Mammary epithelial cell (primary cell): ENCODE measurements around the gene NXPH3.

Source experiments
- EZH2 ChIP-seq: IDR thresholded peaks from 2 replicates; pipeline ENCODE4 v1.6.1; 2012; ENCODE audit warnings: low read length, inconsistent platforms, borderline replicate concordance
- TF ChIP-seq, protein P1 (sequence below), 2 donors: IDR thresholded peaks in 1 of 2; conservative IDR thresholded peaks in 1 of 2; 2 replicates each; pipeline ENCODE4 v1.5.1; 2011 to 2012; ENCODE audit warnings: inconsistent platforms in 2 of 2, low read length in 2 of 2, mild to moderate bottlenecking in 2 of 2, control low read depth in 1 of 2, low read depth in 1 of 2; ENCODE audit not compliant: insufficient read depth in 1 of 2; ENCODE audit errors: extremely low read depth in 1 of 2

DNA sequence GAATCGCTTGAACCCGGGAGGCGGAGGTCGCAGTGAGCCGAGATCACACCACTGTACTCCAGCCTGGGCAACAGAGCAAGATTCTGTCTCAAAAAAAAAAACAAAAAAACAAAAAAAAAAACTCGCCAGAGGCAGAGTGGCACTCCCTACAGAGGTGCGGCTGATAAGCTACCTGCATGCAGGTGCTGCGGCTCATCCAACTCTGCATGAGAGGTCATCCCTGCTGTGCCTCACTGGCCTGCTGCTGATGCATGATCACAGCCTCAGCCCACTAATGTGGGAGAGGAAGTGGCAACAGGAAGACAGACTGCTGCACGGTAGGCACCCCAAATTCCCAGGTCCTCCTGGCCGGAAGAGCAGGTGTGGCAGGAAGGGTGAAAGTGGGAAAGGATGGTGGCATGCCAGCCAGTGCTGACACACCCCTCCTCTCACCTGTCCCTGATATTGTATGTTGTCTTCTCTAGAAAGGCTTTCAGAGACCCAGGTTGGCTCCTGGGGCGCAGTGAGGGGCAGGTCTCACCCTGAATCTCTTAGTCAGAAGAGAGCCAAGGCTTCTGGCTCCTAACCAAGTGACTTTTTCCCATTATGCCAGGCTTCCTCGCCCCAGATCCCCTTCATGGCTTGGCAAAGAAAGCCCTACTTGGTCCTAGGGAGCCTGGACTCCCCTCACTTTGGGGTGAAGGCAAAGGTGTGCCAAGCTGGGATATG, 11.8 kb downstream of the NXPH3 start:
- TF ChIP-seq, protein P1, sequence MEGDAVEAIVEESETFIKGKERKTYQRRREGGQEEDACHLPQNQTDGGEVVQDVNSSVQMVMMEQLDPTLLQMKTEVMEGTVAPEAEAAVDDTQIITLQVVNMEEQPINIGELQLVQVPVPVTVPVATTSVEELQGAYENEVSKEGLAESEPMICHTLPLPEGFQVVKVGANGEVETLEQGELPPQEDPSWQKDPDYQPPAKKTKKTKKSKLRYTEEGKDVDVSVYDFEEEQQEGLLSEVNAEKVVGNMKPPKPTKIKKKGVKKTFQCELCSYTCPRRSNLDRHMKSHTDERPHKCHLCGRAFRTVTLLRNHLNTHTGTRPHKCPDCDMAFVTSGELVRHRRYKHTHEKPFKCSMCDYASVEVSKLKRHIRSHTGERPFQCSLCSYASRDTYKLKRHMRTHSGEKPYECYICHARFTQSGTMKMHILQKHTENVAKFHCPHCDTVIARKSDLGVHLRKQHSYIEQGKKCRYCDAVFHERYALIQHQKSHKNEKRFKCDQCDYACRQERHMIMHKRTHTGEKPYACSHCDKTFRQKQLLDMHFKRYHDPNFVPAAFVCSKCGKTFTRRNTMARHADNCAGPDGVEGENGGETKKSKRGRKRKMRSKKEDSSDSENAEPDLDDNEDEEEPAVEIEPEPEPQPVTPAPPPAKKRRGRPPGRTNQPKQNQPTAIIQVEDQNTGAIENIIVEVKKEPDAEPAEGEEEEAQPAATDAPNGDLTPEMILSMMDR (conservative IDR thresholded peaks at IDR 0.05 in 1 of 2, IDR thresholded peaks at IDR 0.05 in 1 of 2; ENCODE audit: extremely low read depth in 1 of 2, insufficient read depth in 1 of 2, low read depth in 1 of 2, low read length in 2 of 2) = no peak
- TF ChIP-seq EZH2 = no peak
